Measurements from ENCODE around the gene KLHL2. TPM values are rescaled to one million over a fixed set of nuclear protein-coding genes. Genes with fewer than 3 reads are reported as not detected.
A peak's percentile ranks its signal among the peaks of the same experiment; 100 is the strongest.
"Not testable (repeated sequence)": the region's sequence is repeated elsewhere in the genome, so short reads cannot be mapped to it uniquely, and the experiment has no call there.

Gene KLHL2
- total RNA-seq, 1 donor from 2014 or later: 22.1 TPM

DNA sequence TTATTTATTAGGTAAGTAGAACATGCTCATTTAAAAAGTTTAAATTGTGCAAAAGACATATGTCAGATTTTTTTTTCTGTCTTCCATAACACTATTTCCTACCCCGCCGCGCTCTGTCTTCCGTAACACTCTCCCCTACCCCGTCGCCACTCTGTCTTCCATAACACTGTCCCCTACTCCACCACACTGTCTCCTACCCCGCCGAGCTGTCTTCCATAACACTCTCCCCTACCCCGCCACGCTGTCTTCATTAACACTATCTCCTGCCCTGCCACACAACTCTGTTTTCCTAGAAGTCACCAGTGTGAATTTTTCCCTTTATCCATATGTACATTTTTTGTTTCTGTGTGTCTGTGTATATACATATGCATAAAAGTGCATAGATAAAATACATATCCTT, 124.5 kb downstream of the KLHL2 start:
- Mint-ChIP-seq H3K4me1 (ENCODE audit: low read depth) (peaks cover 30% of the 10 kb centered on the region), H3K27me3 (no peaks in the 10 kb centered on the region), H3K4me3 (ENCODE audit: low read depth) (peak overlapping the region; percentile 69), H3K36me3 (ENCODE audit: insufficient read depth) (peaks cover 15% of the 10 kb centered on the region), H3K27ac (peak overlapping the region; percentile 78), H3K9me3 (ENCODE audit: low read depth) (no peaks in the 10 kb centered on the region)
- no peak for TF ChIP-seq CTCF (IDR thresholded peaks at IDR 0.05; ENCODE audit: unreplicated experiment)
- no peak for DNase-seq (ENCODE audit: low spot score, unreplicated experiment)

DNA sequence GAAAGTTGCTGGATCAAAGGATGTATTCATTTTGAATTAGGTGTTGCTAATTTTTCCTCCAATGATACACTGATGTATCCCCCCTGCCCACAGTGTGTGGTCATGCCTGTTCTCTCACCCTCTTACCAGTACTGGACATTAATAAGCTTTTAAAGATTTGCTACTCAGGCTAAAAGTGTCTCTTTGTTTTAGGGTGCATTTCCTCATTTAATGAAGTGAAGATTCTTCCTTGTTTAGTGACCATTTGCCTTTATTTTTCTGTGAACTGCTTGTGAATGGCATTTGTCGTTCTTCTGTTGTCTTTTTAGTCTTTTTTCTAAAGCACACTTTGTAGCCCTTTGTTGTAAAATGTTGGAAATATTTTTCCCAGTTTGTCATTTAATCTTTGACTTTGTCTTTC, 125.1 kb downstream of the KLHL2 start:
- H3K9me3 Mint-ChIP-seq (ENCODE audit: low read depth): no peaks in the 10 kb centered on the region
- TF ChIP-seq CTCF (IDR thresholded peaks at IDR 0.05; ENCODE audit: unreplicated experiment): no peak
- H3K4me3 Mint-ChIP-seq (ENCODE audit: low read depth): peak overlapping the region; percentile 69
- peak overlapping the region; percentile 7 for H3K27ac Mint-ChIP-seq
- peaks cover 30% of the 10 kb centered on the region for H3K4me1 Mint-ChIP-seq (ENCODE audit: low read depth)
- peaks cover 18% of the 10 kb centered on the region for H3K36me3 Mint-ChIP-seq (ENCODE audit: insufficient read depth)
- DNase-seq (ENCODE audit: low spot score, unreplicated experiment): no peak
- no peaks in the 10 kb centered on the region for H3K27me3 Mint-ChIP-seq

GRCh38 chr4:165335163-165335703, 127.9 kb downstream of the KLHL2 start:
- DNase-seq (ENCODE audit: low spot score, unreplicated experiment): no peak
- H3K9me3 Mint-ChIP-seq (ENCODE audit: low read depth): no peaks in the 10 kb centered on the region
- H3K36me3 Mint-ChIP-seq (ENCODE audit: insufficient read depth): peaks cover 20% of the 10 kb centered on the region
- no peak for TF ChIP-seq CTCF (IDR thresholded peaks at IDR 0.05; ENCODE audit: unreplicated experiment)
- peaks cover 28% of the 10 kb centered on the region for H3K4me1 Mint-ChIP-seq (ENCODE audit: low read depth)
- H3K27ac Mint-ChIP-seq: peak overlapping the region; percentile 59
- no peak overlapping the region for H3K4me3 Mint-ChIP-seq (ENCODE audit: low read depth)
- H3K27me3 Mint-ChIP-seq: no peaks in the 10 kb centered on the region

DNA sequence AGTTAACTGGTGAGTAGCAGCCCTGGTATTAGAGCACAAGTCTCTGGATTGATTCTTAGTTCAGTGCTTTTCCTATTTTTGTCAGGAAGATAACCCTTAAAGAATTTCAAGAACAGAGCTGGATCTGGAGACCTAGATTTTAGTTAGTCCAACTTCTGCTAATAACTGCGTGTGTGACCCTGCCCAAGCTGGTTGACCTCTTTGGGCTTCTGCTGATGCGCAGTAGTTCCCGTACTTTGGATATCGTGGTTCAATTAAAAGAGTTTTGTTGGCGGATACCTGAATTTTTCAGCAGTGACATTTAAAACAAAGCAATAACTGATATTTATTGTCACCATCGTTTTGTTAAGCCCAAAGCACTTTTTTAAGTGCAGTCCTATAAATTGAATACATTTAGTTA, 129.4 kb downstream of the KLHL2 start:
- Mint-ChIP-seq H3K27me3 (no peaks in the 10 kb centered on the region), H3K4me3 (ENCODE audit: low read depth) (no peak overlapping the region), H3K36me3 (ENCODE audit: insufficient read depth) (peaks cover 13% of the 10 kb centered on the region), H3K4me1 (ENCODE audit: low read depth) (peaks cover 13% of the 10 kb centered on the region), H3K9me3 (ENCODE audit: low read depth) (no peaks in the 10 kb centered on the region), H3K27ac (no peak overlapping the region)
- DNase-seq (ENCODE audit: low spot score, unreplicated experiment): no peak
- no peak for TF ChIP-seq CTCF (IDR thresholded peaks at IDR 0.05; ENCODE audit: unreplicated experiment)

GRCh38 chr4:165342340-165342739, 135.0 kb downstream of the KLHL2 start:
- not testable (repeated sequence) for H3K27ac Mint-ChIP-seq; H3K36me3 Mint-ChIP-seq (ENCODE audit: insufficient read depth); H3K9me3 Mint-ChIP-seq (ENCODE audit: low read depth); H3K27me3 Mint-ChIP-seq; H3K4me3 Mint-ChIP-seq (ENCODE audit: low read depth); DNase-seq (ENCODE audit: low spot score, unreplicated experiment); H3K4me1 Mint-ChIP-seq (ENCODE audit: low read depth)
